Measurements from ENCODE around the gene ILDR1. TPM values are rescaled to one million over a fixed set of nuclear protein-coding genes. Genes with fewer than 3 reads are reported as not detected.

ILDR1 gene
- total and polyA plus RNA-seq, 2 of the 4 experiments (the other 2 are of a cell fraction) = not detected

GRCh38 chr3:121974601-121975111 is 47.4 kb downstream of the ILDR1 start:
- no peak for DNase-seq
- no peak overlapping the region for H3K4ac ChIP-seq (ENCODE audit: low read depth, low read length)
- TF ChIP-seq MXI1 (IDR thresholded peaks at IDR 0.05; ENCODE audit: borderline replicate concordance, low read depth, low read length) = no peak
- TF ChIP-seq CHD1 (IDR thresholded peaks at IDR 0.05; ENCODE audit: low read depth, low read length) = no peak
- TF ChIP-seq, protein P1, sequence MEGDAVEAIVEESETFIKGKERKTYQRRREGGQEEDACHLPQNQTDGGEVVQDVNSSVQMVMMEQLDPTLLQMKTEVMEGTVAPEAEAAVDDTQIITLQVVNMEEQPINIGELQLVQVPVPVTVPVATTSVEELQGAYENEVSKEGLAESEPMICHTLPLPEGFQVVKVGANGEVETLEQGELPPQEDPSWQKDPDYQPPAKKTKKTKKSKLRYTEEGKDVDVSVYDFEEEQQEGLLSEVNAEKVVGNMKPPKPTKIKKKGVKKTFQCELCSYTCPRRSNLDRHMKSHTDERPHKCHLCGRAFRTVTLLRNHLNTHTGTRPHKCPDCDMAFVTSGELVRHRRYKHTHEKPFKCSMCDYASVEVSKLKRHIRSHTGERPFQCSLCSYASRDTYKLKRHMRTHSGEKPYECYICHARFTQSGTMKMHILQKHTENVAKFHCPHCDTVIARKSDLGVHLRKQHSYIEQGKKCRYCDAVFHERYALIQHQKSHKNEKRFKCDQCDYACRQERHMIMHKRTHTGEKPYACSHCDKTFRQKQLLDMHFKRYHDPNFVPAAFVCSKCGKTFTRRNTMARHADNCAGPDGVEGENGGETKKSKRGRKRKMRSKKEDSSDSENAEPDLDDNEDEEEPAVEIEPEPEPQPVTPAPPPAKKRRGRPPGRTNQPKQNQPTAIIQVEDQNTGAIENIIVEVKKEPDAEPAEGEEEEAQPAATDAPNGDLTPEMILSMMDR (conservative IDR thresholded peaks at IDR 0.05; ENCODE audit: low read depth, low read length) = no peak
- no peak for TF ChIP-seq RAD21 (IDR thresholded peaks at IDR 0.05; ENCODE audit: low read length)
- no peak for TF ChIP-seq SMC3 (IDR thresholded peaks at IDR 0.05; ENCODE audit: low read depth, low read length)
- TF ChIP-seq, protein P2, sequence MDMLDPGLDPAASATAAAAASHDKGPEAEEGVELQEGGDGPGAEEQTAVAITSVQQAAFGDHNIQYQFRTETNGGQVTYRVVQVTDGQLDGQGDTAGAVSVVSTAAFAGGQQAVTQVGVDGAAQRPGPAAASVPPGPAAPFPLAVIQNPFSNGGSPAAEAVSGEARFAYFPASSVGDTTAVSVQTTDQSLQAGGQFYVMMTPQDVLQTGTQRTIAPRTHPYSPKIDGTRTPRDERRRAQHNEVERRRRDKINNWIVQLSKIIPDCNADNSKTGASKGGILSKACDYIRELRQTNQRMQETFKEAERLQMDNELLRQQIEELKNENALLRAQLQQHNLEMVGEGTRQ (IDR thresholded peaks at IDR 0.05; ENCODE audit: low read depth, low read length) = no peak
- 0 out of 2 replicates have a peak, but pooled peaks have one; percentile 8 for TF ChIP-seq NFE2L2 (IDR thresholded peaks at IDR 0.05; ENCODE audit: low read depth, low read length)
- TF ChIP-seq, protein P3, sequence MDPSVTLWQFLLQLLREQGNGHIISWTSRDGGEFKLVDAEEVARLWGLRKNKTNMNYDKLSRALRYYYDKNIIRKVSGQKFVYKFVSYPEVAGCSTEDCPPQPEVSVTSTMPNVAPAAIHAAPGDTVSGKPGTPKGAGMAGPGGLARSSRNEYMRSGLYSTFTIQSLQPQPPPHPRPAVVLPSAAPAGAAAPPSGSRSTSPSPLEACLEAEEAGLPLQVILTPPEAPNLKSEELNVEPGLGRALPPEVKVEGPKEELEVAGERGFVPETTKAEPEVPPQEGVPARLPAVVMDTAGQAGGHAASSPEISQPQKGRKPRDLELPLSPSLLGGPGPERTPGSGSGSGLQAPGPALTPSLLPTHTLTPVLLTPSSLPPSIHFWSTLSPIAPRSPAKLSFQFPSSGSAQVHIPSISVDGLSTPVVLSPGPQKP (IDR thresholded peaks at IDR 0.05; ENCODE audit: borderline replicate concordance, low read depth, low read length) = no peak
- no peak overlapping the region for H3K14ac ChIP-seq (replicated peaks; ENCODE audit: low read depth, low read length)
- intact Hi-C loops (cut with micrococcal nuclease) (no loop called here), in situ Hi-C loops (cut with MboI; ENCODE audit: low sequenced_read_pairs) (no loop called here), dilution Hi-C loops (cut with HindIII; ENCODE audit: low sequenced_read_pairs, unreplicated experiment) (no loop called here)
- H2BK20ac ChIP-seq (ENCODE audit: low read depth, low read length) = no peak overlapping the region
- no peak overlapping the region for H3K4me3 ChIP-seq (ENCODE audit: insufficient read depth, low read depth, low read length)
- H3K36me3 ChIP-seq (ENCODE audit: control insufficient read depth, insufficient read depth, low read length) = no peaks in the 10 kb centered on the region
- no peak overlapping the region for H3K56ac ChIP-seq (ENCODE audit: extremely low read depth, insufficient read depth, low read length)
- no peak overlapping the region for H3K27ac ChIP-seq (ENCODE audit: insufficient read depth, low read length)
- H2BK120ac ChIP-seq (ENCODE audit: low read depth, low read length) = no peak overlapping the region
- no peak overlapping the region for H3K9ac ChIP-seq (ENCODE audit: low read depth, low read length)
- no peak overlapping the region for H2BK5ac ChIP-seq (ENCODE audit: low read depth, low read length, poor library complexity, severe bottlenecking)
- no peak overlapping the region for H4K5ac ChIP-seq (ENCODE audit: low read depth, low read length)
- ChIA-PET CTCF (no interaction called here), POLR2A (ENCODE audit: unreplicated experiment) (no interaction called here)
- H3K79me1 ChIP-seq (ENCODE audit: low read depth in 1 of 2, low read length in 2 of 2) = no peaks in the 10 kb centered on the region
- H2AK5ac ChIP-seq (ENCODE audit: low read depth, low read length) = no peak overlapping the region
- H3K4me1 ChIP-seq (ENCODE audit: control insufficient read depth, insufficient read depth, low read length) = no peaks in the 10 kb centered on the region
- H3K9me1 ChIP-seq (ENCODE audit: insufficient read depth, low read length) = no peaks in the 10 kb centered on the region
- WGBS, 2 experiments (ENCODE audit: extremely low coverage in 2 of 2, insufficient read length in 1 of 2) = no CpG with 5 or more reads among the region's 2 CpGs
- no peak overlapping the region for H4K8ac ChIP-seq (ENCODE audit: low read depth in 2 of 2, low read length in 2 of 2)
- no peaks in the 10 kb centered on the region for H3K9me3 ChIP-seq (ENCODE audit: control insufficient read depth, insufficient read depth, low read length)
- H3K4me2 ChIP-seq (ENCODE audit: low read depth, low read length) = no peak overlapping the region
- H3K18ac ChIP-seq (ENCODE audit: low read depth, low read length) = no peak overlapping the region
- BruUV-seq (replicated peaks) = no TSS peak
- no peak overlapping the region for H2AK9ac ChIP-seq (replicated peaks; ENCODE audit: low read depth, low read length, poor library complexity)
- no peak overlapping the region for H2AFZ ChIP-seq (replicated peaks; ENCODE audit: low read length, poor library complexity)
- no peak for ATAC-seq (ENCODE audit: low read depth)
- no peak overlapping the region for H3K23ac ChIP-seq (ENCODE audit: low read depth, low read length)
- no peak overlapping the region for H4K91ac ChIP-seq (ENCODE audit: insufficient read depth, low read depth, low read length)
- H3K27me3 ChIP-seq (ENCODE audit: control insufficient read depth, insufficient read depth, low read length) = no peaks in the 10 kb centered on the region
- H2BK15ac ChIP-seq (ENCODE audit: low read depth, low read length) = no peak overlapping the region
- H4K20me1 ChIP-seq (ENCODE audit: insufficient read depth, low read length) = no peaks in the 10 kb centered on the region
